HG02981 (cell line): ENCODE measurements around the gene RAPGEF2.

Experiments used
- ATAC-seq: cut with Tn5 transposase; IDR thresholded peaks from one replicate; pipeline ENCODE4 v1.9.1; 2021; ENCODE audit warnings: mild to moderate bottlenecking, moderate library complexity; ENCODE audit not compliant: unreplicated experiment

The RAPGEF2 gene

DNA sequence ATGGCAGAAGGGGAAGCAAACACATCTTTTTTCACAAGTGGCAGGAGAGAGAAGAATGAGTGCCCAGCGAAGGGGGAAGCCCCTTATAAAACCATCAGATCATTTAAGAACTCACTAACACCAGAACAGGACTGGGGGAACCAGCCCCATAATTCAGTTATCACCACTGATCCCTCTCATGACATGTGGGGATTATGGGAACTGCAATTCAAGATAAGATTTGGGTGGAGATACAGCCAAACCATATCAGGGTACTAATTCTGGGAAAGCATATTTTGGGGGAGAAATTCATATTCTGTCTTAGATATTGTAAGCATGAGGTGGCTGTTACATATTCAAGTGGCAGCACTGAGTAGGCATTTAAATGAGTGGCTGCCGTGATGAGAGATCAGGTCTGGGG, 87.8 kb downstream of the RAPGEF2 start:
- ATAC-seq = no peak

DNA sequence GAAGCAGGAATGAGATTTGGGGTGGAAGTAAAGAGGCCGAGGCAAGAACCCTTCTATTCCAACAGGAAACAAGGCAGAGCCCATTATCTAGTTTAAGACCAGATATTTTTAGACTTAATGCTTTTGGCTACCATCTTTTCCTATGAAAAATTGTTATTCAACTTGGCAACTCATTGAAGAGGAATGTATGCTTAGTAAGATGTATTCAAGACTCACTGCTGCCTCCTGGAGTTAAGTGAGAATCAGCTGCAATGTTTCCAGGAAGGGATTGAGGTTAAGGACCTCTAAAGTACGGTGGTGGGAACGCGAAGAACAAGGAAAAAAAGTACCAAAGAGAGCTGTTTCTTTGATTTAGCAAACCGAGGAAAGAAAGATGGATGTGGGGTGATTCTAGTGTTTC, 89.1 kb downstream of the RAPGEF2 start:
- ATAC-seq = no peak

GRCh38 chr4:159193046-159193620, 90.3 kb downstream of the RAPGEF2 start:
- no peak for ATAC-seq

DNA sequence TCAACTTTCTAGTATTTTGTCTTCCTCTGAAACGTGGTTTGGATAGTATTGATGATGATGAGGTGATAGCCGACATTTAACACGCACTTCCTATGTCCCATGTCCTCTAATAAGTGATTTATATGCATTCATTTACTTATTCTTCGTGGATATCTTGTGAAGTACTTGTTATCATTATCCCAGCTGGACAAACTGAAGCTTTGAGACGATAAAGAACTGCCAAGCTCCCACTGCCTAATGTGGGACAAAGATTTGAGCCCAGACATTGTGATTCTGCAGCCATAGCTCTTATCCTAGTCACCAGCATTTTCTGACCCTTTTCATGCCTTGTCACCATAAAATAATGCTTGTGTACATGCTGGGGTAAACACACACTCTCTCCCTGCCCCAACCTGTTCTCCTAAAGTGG, 92.5 kb downstream of the RAPGEF2 start:
- ATAC-seq = no peak

DNA sequence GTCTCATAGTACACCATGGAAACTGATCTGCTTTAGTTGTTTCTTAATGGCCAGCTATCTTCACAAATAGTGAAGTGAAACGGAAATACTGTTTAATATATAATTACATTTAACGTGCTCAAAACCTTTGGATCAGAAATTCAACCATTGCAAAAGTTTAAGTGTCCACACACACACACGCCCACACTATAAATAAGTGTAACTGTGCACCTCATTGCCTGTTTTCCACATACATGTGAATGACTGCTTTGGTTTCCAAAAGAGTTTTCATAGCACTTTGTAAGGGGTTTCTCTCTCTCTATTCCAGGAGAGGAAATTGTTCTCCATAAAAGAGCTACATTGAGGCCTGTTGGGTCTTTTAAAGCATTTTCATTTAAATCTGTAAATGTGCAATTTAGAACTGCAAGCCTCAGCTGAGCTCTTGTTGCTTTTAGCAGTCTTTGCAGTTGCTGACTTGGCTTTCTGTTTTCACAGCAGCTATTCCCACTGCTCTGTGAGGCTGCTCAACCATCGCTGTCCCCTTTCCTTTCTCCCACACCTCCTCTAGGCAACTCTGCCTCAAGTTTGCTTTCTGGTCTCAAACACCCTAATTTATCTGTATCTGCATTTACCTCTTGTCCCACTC, 94.5 kb downstream of the RAPGEF2 start:
- no peak for ATAC-seq

DNA sequence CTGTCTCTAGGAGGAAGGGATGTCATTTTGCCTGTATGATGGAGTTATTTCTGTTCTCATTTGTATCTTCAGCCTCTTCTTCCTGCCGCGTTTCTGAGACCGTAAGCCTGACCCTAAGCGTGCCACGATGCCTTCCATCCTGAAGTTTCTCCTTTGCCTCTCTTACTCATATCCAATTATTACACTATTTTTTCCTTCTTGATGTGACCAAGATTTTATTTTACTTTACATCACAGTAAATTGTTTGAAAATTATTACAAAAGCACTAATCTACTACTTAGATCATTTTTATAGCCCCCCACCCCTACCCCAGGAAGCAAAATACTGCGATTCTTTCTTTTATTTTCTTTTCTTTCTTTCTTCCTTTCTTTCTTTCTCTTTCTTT, 95.0 kb downstream of the RAPGEF2 start:
- no peak for ATAC-seq

DNA sequence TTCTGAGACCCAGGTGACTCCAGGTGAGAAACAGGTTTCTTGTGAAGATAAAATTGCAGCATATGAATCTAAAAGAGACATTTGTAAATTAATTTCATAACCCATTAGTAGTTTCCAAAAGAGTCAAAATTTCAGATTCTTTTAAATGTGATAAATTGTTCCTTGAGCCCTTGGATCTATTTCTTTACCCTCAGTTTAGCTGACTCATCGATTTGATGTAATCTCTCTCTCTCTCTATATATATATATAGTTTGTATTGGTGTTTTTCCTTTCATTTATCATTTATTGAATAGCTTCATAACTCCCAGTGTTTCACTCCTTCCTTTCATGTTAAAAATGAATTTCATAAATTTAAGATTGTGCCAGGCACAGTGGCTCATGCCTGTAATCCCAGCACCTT, 96.9 kb downstream of the RAPGEF2 start:
- ATAC-seq = no peak

DNA sequence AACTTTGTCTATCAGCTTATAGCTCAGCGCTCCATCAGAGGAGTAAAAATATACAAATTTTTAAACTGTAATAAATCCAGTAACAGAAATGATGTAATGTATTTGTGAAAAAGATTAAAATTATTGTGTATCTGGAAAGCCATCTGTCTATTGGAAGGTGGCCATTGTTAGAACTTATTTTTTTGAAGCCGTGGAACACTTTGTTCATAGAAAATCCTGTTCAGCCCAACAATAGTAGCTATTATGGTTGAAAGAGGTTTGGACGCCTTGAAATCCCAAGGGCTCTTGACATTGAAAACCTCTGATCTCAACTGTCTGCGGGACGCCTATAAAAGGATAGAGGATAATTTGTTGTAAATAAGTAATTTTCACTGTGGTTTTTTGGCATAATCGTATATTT, 98.3 kb downstream of the RAPGEF2 start:
- no peak for ATAC-seq

DNA sequence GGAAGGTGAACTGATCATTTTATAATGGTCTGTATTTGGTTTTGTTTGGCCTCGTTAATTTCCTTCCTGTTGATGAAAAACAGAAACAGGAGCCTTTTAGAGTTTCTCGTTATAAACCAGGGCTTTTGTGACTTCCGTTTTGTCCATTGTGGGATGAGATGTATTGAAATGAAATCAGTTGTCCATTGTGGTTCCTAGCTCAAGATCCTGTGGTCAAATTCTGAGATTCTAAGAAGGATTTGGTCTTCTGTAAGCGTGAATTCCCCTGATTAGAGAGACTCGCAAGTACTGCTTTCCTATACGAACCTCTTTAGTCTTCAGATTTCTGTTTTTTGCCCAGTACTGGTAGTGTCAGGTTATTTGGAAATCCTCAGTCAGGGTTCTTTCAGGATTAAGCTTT, 101.7 kb downstream of the RAPGEF2 start:
- ATAC-seq = no peak

- no peak for ATAC-seq
Observed at GRCh38 chr4:159205466-159205865, 102.6 kb downstream of the RAPGEF2 start.

- peak; percentile 78 for ATAC-seq
Observed at GRCh38 chr4:159206427-159206871, 103.6 kb downstream of the RAPGEF2 start.

DNA sequence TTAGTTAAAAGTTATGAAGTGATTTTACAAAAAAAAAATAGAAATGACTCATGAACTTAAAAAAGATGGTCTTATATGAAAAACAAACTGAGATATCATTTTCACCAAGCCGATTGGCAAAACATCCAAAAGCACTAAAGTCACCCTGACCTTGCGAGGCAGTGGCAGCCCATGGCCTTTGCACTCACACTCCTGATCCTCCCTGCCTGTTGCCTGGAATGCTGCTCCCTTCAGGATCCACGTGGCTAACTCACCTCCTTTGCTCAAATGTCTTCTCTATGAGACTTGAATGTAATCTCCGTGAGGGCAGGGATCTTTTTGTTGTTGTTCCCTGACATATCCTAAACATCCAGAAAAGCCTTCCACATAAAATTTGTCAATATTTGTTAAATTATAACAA, 106.4 kb downstream of the RAPGEF2 start:
- ATAC-seq = no peak

GRCh38 chr4:159210975-159211374, 108.1 kb downstream of the RAPGEF2 start:
- ATAC-seq = no peak

- no peak for ATAC-seq
Observed at GRCh38 chr4:159212675-159213293, 109.9 kb downstream of the RAPGEF2 start.

DNA sequence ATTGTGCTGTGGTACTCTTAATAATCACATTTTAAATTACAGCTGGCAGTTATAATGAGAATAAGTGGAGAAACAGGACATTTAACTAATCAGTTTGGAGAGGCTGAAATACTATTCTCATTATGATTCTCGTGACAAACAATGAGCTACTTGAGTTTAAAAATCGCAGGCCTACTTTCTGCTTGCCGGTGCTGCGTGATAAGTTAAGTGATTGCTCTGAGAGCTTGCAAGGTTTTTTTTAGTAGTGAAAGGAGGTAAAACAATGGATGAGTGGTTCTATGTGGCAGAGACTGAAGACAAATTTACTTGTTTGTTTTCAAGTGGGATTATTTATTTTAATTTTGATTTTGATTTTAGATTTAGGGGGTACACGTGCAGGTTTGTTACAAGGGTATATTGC, 114.0 kb downstream of the RAPGEF2 start:
- no peak for ATAC-seq

DNA sequence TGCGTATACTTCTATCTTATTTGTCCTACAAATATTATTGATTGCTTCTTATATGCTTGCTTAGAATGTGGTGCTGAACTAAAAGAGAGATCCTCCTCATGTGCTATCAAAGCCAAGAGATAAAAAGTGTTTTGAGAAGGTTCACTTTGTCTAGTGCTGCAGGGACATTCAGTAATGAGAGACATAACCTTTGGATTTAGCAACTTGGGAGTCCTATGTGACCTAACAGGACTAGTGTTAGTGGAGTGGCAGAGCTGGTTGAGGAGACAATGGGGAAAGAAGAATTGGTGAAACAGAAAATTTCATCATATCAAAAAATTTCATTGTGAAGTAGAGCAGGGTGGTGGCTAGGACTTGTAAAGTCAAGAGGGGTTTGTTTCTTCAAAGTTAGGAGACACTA, 117.0 kb downstream of the RAPGEF2 start:
- no peak for ATAC-seq

- no peak for ATAC-seq
Observed at GRCh38 chr4:159220353-159220752, 117.5 kb downstream of the RAPGEF2 start.

- ATAC-seq = no peak
Observed at GRCh38 chr4:159221280-159221679, 118.4 kb downstream of the RAPGEF2 start.

DNA sequence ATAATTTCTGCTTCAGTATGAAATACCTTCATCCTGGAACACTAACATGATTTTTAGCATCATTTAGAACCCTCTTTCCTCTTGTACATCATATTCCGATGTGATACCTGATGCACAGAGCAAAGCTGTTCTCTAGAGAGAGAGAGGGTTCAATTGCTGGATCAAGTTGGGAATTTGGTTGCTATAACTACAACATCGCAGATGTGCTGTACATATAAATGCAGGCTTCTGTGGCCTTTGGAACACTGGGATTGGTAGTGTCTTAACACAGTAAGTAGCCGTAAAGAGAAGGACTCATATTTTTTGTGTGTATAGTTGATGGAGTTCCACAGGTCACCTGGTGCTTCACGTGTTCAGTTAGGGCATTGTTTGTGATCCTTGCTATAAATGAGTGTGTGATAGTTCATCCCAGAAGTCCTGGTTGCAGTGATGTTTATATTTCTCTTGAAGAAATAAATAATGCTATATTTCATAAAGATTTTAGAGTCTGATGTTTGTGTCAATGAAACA, 119.2 kb downstream of the RAPGEF2 start:
- no peak for ATAC-seq

GRCh38 chr4:159224408-159224807, 121.5 kb downstream of the RAPGEF2 start:
- no peak for ATAC-seq

- no peak for ATAC-seq
Observed at GRCh38 chr4:159227378-159227777, 124.5 kb downstream of the RAPGEF2 start.

DNA sequence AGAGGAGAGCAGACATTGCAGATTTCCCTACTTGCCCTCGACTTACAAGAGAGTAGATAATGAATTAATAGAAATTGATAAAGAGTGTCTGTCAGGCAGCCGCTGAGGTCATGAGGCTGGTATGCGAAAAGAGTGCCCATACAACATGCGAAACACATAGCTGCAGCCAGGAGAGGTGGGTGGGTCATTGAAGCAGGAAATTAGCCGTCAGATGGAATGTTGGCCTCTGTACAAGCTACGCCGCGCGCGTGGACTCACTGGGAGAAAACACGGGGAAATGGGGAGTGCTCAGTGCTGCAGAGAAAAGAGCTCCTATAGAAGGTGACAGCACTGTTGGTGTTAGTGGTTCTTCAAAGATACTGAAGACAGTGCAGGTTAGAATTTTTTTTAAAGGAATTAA, 125.1 kb downstream of the RAPGEF2 start:
- ATAC-seq = no peak
